HG03457 (cell line): Measurements from ENCODE around the gene FOXRED2.
"Not testable (repeated sequence)": the region's sequence is repeated elsewhere in the genome, so short reads cannot be mapped to it uniquely, and the experiment has no call there.

Experiments
- ATAC-seq: cut with Tn5 transposase; IDR thresholded peaks from one replicate; pipeline ENCODE4 v1.9.1; 2021; ENCODE audit warnings: moderate number of reproducible peaks; ENCODE audit not compliant: unreplicated experiment

Gene FOXRED2

DNA sequence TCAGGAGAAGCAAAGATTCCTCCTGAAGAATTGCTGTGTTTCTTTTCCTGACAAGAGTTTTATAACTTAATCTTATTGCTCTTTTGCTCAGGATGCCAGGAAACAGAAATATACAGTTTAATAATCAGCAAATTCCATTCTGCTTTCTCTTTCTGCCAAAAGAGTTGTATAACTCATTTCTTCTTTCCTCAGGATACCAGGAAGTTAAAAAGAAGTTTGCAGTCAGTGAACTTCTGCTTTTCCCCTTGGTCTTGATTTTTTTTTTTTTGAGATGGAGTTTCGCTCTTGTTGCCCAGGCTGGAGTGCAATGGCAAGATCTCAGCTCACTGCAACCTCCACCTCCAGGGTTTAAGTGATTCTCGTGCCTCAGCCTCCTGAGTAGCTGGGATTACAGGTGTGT lies 13.1 kb upstream of the FOXRED2 start:
- not testable (repeated sequence) for ATAC-seq

DNA sequence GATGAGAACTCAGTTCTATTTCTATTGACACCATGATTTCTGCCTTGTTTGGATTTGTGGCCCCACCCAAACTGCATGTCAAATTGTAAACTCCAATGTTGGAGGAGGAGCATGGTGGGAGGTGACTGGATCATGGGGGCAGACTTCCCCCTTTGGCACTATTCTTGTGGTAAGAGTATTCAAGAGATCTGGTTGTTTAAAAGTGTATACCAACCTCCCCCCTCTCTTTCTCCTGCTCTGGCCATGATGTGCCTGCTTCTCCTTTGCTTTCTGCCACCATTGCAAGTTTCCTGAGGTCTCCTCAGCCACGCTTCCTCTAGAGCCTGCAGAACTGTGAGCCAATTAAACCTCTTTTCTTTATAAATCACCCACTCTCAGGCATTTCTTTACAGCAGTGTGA lies 7.9 kb upstream of the FOXRED2 start:
- no peak for ATAC-seq

GRCh38 chr22:36512991-36513390 lies 6.2 kb upstream of the FOXRED2 start:
- no peak for ATAC-seq

- no peak for ATAC-seq
Observed at GRCh38 chr22:36512333-36512732, 5.5 kb upstream of the FOXRED2 start.

DNA sequence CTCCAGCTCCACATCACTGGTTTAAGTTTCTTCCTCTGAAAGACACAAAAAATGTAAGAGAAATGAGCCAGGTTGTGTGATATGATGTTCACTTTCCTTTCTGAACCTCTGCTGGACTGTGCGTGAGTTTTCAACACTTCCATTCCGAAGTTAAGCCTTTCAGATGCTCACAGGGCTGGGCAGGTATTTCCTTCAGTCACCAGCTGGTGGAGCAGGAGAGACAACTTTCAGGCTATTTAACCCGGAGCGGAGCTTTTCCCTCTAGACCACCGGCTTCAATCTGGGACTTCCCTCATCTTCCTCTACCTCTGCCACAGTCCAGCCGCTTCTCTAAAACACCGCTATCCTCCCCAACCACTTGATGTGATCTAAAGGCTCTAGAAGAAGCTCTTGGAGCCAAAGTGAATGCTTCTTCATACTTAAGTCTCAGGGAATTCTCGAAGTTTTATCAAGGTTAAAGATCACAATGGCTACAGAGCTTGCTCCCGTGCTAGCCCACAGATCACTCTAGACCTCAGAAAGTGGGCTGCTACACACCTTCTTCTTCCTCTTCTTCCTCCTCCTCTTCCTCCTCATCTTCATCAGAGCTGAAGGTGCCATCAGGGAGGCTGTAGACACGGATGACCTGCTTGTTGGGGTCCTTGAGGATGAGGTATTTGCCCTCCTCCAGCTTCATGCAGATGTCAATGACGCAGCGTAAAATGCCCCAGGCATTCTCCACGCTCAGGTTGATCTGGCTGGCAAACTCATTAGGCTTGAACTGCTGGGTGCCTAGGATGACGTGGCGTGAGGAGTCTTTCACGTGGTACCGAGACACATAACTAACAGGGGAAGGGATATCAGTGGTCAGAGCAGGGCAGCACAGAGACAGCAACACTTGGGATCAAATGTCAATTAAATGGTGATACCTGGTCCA lies 4.4 kb upstream of the FOXRED2 start:
- no peak for ATAC-seq

GRCh38 chr22:36510384-36510783 lies 3.5 kb upstream of the FOXRED2 start:
- no peak for ATAC-seq

DNA sequence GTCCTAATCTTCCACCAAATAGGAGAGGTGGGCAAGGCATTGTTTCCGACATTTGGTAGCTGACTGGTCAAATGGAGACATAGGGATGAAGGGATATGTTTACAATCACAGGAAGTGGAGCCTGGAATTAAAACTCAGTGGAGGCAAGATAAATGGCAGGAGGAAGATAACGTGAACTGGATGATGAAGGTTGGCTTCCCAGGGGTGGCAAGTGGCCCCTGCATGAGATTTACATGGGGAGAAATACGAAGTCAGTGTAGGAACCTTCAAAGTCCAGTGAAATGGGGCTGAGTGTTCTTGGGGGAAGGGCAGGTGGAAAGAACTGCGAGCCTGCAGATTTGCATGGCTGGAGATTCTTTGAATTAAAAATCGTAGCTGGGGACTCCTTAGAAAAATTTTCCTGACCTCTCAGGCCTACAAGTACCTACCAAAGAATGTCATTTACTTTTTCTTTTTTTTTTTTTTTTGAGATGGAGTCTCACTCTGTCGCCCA lies 724 bp upstream of the FOXRED2 start:
- ATAC-seq = no peak

DNA sequence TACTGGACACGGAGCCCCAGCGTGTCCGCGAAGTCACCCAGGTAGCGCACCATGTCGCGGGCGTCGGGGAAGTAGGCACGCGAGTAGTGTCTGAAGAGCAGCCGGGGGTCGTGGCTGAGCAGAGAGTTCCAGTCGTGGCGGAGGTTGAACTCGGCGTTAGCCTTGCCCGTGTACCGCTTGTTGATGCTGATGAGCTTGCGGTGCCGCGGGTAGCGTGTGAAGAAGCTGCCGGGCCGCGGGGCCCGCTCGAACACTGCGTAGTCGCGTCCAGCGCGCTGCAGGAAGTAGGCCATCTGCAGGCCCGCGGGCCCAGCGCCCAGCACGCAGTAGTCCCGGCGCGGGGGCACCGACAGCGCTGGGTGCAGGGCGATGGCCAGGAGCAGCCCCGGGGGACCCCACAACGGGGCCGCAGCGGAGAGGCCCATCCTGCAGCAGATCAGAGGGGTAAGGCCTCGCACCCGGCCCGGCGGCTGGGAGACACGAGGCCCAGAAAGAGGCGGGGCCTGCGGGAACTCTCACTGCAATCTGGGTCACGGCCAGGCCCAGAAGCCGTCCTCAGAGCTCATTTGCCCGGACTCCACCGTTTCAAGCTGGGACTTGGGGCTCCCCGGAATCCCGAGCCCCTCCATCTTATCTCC lies 723 bp downstream of the FOXRED2 start:
- ATAC-seq = no peak

- no peak for ATAC-seq
Observed at GRCh38 chr22:36497910-36498665, 8.8 kb downstream of the FOXRED2 start.

GRCh38 chr22:36493690-36494110 lies 13.1 kb downstream of the FOXRED2 start:
- ATAC-seq = no peak

DNA sequence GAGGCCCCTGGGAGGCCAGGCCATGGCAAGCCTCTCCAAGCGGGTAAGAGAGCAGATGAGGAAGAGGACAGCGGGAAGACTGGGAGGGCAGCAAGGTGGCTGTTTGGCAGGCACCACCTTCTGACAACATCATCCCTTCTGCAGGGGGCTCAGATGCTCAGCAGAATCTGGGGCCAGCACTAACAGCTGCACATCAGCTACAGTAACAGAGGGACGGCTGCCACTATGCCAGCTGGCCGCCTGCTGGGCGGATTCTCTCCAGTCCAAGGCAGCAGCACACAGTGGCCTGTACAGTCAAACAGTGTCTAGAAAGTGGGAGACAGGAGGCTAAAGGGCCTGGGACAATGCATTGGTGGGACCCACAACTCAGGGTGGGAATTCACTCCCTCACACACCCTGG lies 14.7 kb downstream of the FOXRED2 start:
- no peak for ATAC-seq

DNA sequence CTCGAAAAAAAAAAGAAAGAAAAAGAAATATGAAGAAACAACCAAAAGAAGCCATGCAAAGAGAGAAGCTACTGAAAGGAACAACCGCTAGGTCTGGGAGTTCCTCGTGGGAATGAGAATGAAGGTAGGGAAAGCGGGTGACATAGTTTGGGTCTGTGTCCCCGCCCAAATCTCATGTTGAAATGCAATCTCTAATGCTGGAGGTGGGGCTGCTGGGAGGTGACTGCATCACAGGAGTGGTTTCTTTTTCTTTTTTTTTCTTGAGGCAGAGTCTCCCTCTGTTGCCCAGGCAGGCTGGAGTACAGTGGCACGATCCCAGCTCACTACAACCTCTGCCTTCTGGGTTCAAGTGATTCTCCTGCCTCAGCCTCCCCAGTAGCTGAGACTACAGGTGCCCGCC lies 15.7 kb downstream of the FOXRED2 start:
- no peak for ATAC-seq

- ATAC-seq = no peak
Observed at GRCh38 chr22:36486619-36487384, 20.0 kb downstream of the FOXRED2 start.

GRCh38 chr22:36481393-36482168 lies 25.3 kb downstream of the FOXRED2 start, which contains the start of gene TXN2:
Gene TXN2 (minus strand): TSS chr22:36481640. CDS start chr22:36480837, 803 bp downstream.
- peak; percentile 75 for ATAC-seq

DNA sequence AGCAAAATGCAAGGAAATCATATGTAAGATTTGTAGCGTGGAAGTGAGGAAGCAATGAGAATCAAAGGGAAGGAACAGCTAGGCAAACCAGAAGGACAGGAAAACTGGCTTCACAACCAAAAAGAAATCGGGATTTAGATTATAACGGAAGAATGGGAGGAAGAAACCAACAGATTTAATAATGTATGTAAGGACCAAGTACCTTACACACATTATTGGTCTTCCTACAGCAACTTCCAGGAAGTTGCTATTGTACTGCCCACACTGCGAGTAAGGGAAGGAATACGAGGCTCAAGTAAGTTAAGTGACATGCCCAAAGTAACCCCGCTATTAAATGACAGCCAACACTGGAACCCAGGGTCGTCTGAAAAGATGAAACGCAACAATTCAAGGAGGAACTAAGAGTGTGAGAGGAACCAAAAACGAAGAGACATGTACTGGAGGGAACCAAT lies 25.9 kb downstream of the FOXRED2 start:
- ATAC-seq = no peak

- ATAC-seq = no peak
Observed at GRCh38 chr22:36478966-36479365, 27.9 kb downstream of the FOXRED2 start.

DNA sequence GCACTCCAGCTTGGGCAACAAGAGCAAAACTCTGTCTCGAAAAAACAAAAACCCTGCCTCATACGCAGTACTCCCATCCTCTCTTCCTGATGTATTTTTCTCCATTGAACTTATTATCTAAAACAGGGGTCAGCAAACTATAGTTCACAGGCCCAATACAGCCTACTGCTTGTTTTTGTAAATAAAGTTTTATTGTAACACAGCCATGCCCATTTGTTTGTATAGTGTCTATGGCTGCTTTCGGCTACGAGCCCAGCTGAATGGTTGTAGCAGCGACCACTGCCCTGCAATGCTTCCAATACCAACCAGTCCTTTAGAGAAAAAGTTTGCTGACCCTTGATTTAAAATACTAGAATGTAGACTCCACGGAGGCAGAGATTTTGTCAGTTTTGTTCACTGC lies 31.5 kb downstream of the FOXRED2 start:
- ATAC-seq = no peak

DNA sequence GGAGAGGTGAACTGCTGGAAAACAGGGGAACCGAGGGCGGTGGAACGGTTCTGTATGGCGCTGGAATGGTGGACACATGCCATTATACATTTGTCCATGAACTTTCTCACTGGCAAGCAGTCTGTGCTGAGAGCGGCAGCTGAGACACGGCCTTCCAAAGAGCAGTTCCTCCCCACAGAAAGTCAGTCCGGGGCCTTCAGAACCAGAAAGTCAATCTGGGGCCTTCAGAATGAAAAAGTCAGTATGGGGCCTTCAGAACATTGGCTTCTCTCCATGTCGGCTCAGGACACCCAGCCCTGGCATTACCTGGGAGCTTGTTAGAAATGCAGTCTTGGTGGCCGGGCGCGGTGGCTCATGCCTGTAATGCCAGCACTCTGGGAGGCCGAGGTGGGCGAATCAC lies 34.2 kb downstream of the FOXRED2 start:
- no peak for ATAC-seq

GRCh38 chr22:36471341-36471821 lies 35.5 kb downstream of the FOXRED2 start:
- ATAC-seq = no peak

- ATAC-seq = no peak
Observed at GRCh38 chr22:36470994-36471331, 35.9 kb downstream of the FOXRED2 start.
